HG02610 (cell line): ENCODE data around the gene CDH12.
"Not testable (repeated sequence)": the region's sequence is repeated elsewhere in the genome, so short reads cannot be mapped to it uniquely, and the experiment has no call there.

Source experiments
- ATAC-seq: cut with Tn5 transposase; IDR thresholded peaks from one replicate; pipeline ENCODE4 v1.9.1; 2021; ENCODE audit warnings: mild to moderate bottlenecking, moderate library complexity; ENCODE audit not compliant: unreplicated experiment

Gene CDH12

GRCh38 chr5:22051881-22052280 is 801.3 kb downstream of the CDH12 start:
- ATAC-seq = no peak

- ATAC-seq = no peak
These were observed 802.2 kb downstream of the CDH12 start for GRCh38 chr5:22050931-22051330.

- ATAC-seq = no peak
These were observed 808.9 kb downstream of the CDH12 start for GRCh38 chr5:22044229-22044628.

GRCh38 chr5:22036061-22036460 is 817.1 kb downstream of the CDH12 start:
- ATAC-seq = no peak

GRCh38 chr5:22033066-22033465 is 820.1 kb downstream of the CDH12 start:
- ATAC-seq = no peak

GRCh38 chr5:22023784-22024183 is 829.4 kb downstream of the CDH12 start:
- ATAC-seq = no peak

- ATAC-seq = not testable (repeated sequence)
These were observed 840.3 kb downstream of the CDH12 start for GRCh38 chr5:22012893-22013292.

- ATAC-seq = not testable (repeated sequence)
These were observed 842.3 kb downstream of the CDH12 start for GRCh38 chr5:22010808-22011207.

- ATAC-seq = not testable (repeated sequence)
These were observed 852.0 kb downstream of the CDH12 start for GRCh38 chr5:22001097-22001496.

- peak; percentile 72 for ATAC-seq
These were observed 867.3 kb downstream of the CDH12 start for GRCh38 chr5:21985799-21986198.

- ATAC-seq = not testable (repeated sequence)
These were observed 901.6 kb downstream of the CDH12 start for GRCh38 chr5:21951571-21951970.

GRCh38 chr5:21931116-21931515 is 922.0 kb downstream of the CDH12 start:
- ATAC-seq = no peak

- peak; percentile 95 for ATAC-seq
These were observed 933.6 kb downstream of the CDH12 start for GRCh38 chr5:21919414-21920022.

GRCh38 chr5:21918451-21918850 is 934.7 kb downstream of the CDH12 start:
- ATAC-seq = no peak

GRCh38 chr5:21910731-21911130 is 942.4 kb downstream of the CDH12 start:
- no peak for ATAC-seq

- no peak for ATAC-seq
These were observed 957.3 kb downstream of the CDH12 start for GRCh38 chr5:21895766-21896350.

- ATAC-seq = no peak
These were observed 960.0 kb downstream of the CDH12 start for GRCh38 chr5:21893161-21893560.

GRCh38 chr5:21889581-21889980 is 963.6 kb downstream of the CDH12 start:
- ATAC-seq = no peak

GRCh38 chr5:21882074-21882745 is 970.9 kb downstream of the CDH12 start:
- ATAC-seq = no peak

GRCh38 chr5:21880164-21880563 is 973.0 kb downstream of the CDH12 start:
- no peak for ATAC-seq

GRCh38 chr5:21862986-21863385 is 990.2 kb downstream of the CDH12 start:
- no peak for ATAC-seq

GRCh38 chr5:21858441-21858840 is 994.7 kb downstream of the CDH12 start:
- no peak for ATAC-seq
